Hematopoietic multipotent progenitor cell treated with erythropoietin and hydrocortisone succinate and interleukin-3 and kit ligand, for 4 days (in vitro differentiated cells): ENCODE measurements around the gene PABPC1L.
A peak's percentile ranks its signal among the peaks of the same experiment; 100 is the strongest.

Experiments
- DNase-seq: peaks from one replicate; pipeline ENCODE4 v3.0.0-alpha.2; 2015

Gene PABPC1L

GRCh38 chr20:44970243-44970757, 60.4 kb downstream of the PABPC1L start:
- peak; percentile 89 for DNase-seq

DNA sequence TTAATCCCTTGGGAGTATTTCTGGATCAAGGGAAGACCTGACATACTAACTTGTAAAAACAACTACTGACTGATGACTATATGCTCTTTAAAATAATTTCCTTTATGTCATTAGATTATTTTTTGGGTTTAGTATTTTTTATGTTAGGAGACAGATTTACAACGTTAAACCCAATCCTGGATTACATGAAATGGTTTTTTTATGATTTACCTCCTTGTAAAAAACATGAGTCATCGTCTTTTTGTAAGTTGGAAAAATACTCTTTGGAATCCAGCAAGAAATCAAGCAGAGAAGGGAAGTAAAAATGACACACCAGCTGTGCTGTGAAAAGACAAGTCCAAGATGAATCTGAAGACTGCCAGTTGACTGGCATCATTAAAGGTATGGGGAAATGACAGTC, 63.2 kb downstream of the PABPC1L start:
- DNase-seq = no peak

DNA sequence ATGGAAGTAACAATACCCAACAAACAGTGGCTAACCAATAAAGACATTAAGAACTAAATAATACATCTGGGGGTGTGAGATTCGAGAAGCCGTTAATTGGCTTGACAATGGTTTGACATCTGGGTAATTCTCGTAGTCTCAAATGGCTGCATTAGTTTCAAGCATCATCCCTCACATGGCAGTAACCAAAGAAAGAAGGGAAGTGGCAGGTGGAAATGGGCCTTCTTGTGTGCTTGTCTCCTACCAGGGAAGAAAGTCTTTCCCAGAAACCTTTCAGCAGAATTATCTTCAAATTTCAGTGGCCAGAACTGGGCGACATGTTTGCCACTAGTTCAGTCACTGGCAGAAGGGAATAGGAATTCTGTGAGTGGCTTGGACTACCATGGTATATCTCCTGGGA, 66.8 kb downstream of the PABPC1L start:
- no peak for DNase-seq

DNA sequence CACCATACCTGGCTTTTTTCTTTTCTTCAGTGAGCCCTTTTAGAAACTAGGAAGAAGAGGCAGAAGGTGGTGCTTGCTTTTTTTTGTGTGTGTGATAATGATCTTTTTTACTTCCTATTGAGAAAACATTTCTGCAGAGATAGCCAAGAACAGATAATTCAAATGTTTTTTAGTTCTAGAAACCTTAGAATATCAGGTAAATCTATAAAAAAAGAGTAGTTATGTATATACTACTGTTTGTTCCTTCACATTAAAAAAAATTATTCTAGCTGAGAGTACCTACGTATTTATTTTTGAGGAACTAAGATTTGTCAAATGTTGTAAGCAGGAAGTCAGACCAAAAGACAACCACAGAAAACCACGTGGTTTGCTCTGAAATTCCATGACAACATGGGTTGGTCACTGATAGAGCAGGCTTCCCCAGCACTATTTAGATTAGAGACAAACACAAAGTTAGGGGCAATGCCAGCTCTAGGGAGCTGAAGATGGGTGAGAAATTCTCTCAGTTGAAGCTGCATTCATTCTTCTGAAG, 69.3 kb downstream of the PABPC1L start:
- peak; percentile 95 for DNase-seq

DNA sequence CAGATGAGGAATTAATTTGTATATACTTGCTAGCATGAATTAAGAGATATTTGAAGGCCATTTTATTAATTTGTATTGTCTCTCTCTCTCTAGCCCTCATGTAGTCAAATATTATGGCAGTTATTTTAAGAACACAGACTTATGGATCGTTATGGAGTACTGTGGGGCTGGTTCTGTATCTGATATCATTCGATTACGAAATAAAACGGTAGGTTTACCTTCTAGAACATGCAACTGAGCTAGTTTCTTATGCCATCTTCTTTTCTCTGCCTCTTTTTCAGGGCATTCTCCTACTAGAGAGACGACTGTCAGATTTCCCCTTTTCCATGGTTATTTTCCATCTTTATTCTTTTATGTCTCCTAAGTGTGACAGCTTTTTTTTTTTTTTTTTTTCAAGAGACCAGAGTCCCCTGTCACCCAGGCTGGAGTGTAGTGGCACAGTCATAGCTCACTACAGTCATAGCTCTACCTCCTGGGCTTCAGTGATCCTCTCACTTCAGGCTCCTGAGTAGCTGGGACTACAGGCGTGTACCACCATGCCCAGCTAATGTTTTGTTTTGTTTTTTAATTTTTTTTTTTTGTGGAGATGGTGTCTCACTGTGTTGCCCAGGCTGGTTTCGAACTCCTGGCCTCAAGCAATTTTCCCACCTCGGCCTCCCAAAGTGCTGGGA, 72.0 kb downstream of the PABPC1L start:
- DNase-seq = no peak

- peak; percentile 19 for DNase-seq
Observed at GRCh38 chr20:44983093-44983674, 73.3 kb downstream of the PABPC1L start.

- no peak for DNase-seq
Observed at GRCh38 chr20:44988631-44989171, 78.8 kb downstream of the PABPC1L start.
